Activated T-cell treated with anti-CD3 and anti-CD28 coated beads, Interleukin-2, amount 50 U/mL, for 1 hour (primary cell): ENCODE data around the gene WDR93.
"Not testable (repeated sequence)": the region's sequence is repeated elsewhere in the genome, so short reads cannot be mapped to it uniquely, and the experiment has no call there.

Experiments
- DNase-seq: peaks from one replicate; pipeline ENCODE4 v3.0.0-alpha.2; 2020

The WDR93 gene

GRCh38 chr15:89664441-89665350 lies 25.9 kb upstream of the WDR93 start:
- no peak for DNase-seq

GRCh38 chr15:89665449-89666181 lies 25.0 kb upstream of the WDR93 start:
- no peak for DNase-seq

DNA sequence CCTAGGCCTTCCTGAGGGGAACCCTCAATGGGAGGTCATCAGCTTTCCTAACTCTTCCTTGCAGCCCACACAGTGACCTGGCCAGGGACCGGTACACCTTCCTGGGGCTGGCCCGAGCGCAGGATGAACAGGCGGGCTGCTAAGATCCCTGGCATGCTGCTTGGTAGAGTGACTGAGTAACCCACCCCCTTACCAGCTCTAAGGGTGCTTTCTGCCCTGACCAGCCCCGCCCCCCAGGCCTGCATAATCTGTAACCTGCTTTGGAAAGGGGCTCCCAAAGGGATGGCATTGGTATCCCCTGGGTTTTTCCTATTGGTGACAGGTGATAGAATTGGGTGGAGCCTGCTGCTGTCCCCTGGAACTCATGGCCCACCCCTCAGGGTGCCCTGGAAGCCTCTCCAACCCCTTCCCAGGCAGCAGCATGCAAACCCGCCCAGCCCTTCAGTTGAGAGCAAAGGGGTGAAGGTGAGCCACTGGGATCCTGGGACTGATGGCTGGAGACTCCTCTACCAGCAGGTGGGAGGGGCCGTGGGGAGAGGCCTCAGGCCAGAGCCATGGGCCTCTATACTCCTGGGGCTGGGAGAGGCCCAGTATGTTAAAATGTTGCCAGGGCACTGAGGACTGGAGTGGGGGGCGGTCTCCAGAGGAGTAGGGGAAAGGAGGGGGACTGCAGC lies 24.3 kb upstream of the WDR93 start:
- no peak for DNase-seq

DNA sequence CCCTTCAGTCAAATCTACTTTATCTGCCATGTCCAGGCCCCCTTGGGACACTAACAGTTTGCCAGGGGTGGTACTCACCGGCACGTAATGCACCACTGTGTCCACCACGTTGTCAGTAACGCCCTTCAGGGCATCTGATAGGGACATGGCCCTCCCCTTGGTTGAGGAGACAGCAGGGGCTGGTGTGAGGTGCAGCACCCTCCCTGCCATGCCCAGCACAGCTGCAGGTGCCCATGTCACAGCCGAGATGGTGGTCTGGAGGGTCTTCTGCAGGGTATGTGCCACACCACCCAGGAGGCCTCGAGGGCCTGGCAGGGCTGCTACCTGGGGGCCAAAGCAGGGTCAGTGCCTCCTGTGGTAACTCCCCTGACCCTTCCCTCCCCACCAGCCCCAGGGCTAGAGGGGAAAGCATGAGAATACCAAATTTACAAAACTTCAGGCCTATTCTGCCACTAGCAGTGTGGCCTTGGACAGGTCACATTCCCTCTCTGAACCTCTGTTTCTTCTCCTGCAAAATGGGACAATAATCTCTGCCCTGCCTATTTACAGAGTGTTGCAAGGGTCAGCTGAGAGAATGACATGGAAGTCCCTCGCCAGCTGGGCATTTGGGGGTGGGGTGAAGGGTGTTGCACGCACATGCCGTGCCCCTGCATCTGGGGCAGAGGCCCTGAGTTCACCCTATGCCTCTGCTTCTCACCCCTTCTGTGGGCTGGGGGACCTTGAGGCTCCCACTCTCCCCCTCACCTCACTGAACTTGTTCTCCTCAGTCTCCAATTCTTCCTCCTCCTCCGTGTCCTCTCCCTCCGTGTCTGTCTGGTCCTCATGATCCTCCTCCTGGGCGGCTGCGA lies 23.5 kb upstream of the WDR93 start:
- no peak for DNase-seq

DNA sequence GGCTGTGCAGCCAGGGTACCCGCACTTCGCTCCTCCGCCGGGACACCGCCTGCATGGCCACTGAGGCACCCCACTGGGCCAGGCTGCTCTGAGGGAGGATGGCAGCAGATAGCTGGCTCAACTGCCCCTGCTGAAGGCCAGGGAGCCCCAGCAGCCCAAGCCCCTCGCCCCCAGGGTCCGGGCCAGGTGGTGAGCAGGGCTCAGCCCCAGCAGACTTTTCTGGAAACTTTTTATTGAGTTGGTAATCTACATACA lies 23.0 kb upstream of the WDR93 start:
- no peak for DNase-seq

GRCh38 chr15:89668171-89668570 lies 22.4 kb upstream of the WDR93 start:
- no peak for DNase-seq

DNA sequence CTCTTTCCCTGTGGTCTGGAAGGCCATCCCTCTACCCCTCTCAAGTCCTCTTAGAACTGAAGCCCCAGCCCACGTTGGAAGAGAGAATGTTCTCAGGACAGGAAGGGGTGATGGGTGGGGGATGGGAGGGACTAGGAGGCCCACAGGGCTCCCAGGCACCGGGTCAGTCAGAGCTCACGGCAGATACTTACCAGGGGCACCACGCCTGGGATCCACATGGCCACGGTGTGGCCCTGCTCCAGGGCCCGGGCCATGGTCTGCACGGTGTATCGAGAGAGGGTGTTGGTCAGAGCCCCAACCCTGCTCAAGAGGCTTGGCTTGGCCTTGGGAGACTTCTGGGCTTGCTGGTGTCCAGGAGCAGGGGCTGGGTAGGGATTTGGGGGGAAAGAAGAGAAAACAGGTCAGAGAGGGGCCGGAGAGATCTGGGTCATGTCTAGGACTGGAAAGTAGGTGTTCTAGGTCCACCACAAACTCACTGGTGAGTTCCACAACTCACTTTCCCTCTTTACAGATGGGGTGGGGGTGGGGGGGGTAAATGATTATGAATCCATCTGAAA lies 21.2 kb upstream of the WDR93 start:
- no peak for DNase-seq

DNA sequence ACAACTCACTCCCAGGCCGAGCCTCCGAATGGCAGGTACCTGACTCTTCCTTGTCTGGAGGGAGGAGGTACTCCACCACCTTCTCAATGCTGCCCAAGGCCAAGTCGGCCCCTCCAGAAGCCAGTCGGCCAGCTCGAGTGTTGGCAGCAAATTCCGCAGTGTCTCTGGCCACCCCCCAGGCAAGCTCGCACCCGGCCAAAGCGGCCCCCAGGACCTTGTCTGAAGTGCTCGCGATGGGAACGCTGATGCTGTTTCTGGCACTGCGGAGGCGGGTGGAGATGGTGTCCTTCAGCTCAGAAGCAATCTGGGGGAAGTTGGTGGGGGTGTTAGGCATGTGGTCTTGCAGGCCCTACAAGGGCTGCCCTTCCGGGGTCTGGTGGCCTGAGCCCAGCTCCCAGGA lies 20.7 kb upstream of the WDR93 start:
- DNase-seq: no peak

- DNase-seq: no peak
Observed at GRCh38 chr15:89670971-89671560, 19.5 kb upstream of the WDR93 start.

GRCh38 chr15:89671687-89672086 lies 18.9 kb upstream of the WDR93 start:
- DNase-seq: no peak

- no peak for DNase-seq
Observed at GRCh38 chr15:89672221-89673164, 18.1 kb upstream of the WDR93 start.

DNA sequence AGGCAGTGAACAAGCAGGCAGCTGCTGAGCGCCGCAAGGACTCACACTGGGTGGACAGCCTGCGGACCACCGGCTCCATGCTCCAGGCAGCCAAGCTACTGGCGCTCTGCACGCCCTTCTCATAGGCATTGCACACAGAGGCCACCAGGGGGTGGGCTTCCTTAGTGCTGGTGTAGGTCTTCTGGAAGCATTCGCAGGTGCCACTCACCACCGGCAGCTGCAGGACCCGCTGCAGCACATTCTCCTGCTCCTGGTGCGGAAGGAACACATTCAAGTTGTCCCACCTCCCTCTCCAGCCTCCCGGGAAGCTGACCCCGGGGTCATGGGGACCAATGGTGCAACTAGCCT lies 17.5 kb upstream of the WDR93 start:
- no peak for DNase-seq

DNA sequence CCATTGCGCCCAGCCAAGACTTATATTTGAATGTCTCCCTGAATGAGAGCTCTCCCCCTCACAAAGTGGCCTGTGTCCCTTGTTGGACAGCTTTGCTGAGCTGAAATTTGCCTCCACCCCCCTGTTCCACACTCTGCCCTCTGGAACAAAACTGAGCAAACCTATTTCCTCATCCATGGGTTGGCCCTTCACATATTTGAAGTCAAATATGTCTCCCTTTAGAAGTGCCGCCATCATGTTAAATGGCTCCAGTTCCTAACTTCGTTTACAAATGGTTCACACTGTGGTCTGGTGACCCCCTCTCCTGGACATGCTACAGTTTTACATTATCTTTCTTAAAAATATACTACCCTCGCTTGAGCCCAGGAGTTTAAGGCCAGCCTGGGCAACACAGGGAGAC lies 16.1 kb upstream of the WDR93 start:
- DNase-seq: no peak

- DNase-seq: no peak
Observed at GRCh38 chr15:89675606-89676005, 15.0 kb upstream of the WDR93 start.

DNA sequence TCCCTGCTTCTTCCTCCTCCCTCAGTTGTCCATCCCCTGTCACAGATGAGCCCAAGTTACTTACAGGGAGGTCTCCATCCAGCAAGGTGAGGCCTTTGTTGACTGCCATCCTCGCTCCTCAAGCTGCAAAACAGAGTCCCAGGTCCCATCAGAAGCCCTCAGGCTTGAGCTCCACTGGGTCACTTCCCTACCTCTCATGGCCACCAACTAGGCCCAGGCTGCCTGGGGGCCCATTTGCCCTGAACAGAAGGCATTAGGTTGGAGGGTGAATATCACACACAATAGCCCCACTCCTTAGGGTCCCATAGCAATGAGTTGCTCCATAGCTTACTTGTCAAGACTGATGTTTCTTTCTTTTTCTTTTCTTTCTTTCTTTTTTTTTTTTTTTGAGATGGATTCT lies 13.2 kb upstream of the WDR93 start:
- DNase-seq: no peak

DNA sequence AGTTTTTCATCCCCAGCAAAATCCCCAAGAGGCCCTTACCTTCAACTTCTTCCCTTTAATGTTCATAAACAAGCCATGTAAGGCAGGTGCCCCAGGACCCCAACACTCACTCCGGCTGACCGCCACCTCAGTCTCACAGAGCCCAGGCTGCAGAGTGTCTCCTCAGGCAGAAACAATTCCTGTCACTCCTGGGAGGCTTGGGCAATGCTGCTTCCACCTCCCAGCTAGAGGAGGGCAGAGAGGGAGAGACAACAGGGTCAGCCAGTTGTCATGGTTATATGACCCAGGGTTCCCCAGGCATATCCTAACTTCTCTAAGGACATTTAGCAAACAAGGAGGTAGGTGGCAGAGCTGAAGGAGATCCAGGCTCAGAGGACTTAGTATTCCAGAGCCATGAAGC lies 11.4 kb upstream of the WDR93 start, which contains the start of gene PLIN1:
Gene PLIN1 (minus strand): TSS at position 156 of the 400 bp plus-strand sequence. CDS start 1,878 bp downstream, outside the sequence.
- DNase-seq: no peak

- no peak for DNase-seq
Observed at GRCh38 chr15:89680282-89680873, 10.2 kb upstream of the WDR93 start.

GRCh38 chr15:89681146-89681545 lies 9.5 kb upstream of the WDR93 start:
- no peak for DNase-seq

GRCh38 chr15:89685995-89686394 lies 4.6 kb upstream of the WDR93 start:
- DNase-seq: no peak

DNA sequence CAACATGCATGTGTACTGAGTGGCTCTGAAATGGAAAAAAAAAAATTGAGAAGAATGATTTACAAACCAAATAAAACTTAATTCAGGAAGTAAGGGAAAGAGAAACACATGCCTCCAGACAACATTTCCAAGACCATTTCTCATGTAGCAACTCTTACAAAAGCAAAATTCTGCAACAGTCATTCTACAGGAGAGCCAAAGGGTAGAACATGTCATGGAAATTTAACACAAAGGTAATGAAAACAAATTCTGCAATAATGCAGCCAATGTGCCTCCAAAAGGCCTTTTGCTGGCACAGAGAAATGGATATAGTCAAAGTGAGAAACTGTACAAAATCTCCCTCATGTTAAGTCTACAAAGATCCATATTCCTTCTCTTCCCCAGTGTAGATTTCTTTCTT lies 4.1 kb upstream of the WDR93 start:
- DNase-seq: no peak

GRCh38 chr15:89689930-89690275 lies 708 bp upstream of the WDR93 start:
- DNase-seq: not testable (repeated sequence)
